AG10803 (cell line): Measurements from ENCODE around the gene WDPCP.

Experiments
- DNase-seq: peaks from one replicate; pipeline ENCODE4 v3.0.0; 2010; ENCODE audit warnings: low read depth
- H3K4me3 ChIP-seq: 2 replicates; pipeline ENCODE4 v1.5.1; 2011; ENCODE audit warnings: mild to moderate bottlenecking, low read length, control low read depth
- TF ChIP-seq, protein P1 (sequence below): conservative IDR thresholded peaks from 2 replicates; pipeline ENCODE4 v1.5.1; 2011; ENCODE audit warnings: mild to moderate bottlenecking, low read length, control low read depth, inconsistent platforms

WDPCP gene

DNA sequence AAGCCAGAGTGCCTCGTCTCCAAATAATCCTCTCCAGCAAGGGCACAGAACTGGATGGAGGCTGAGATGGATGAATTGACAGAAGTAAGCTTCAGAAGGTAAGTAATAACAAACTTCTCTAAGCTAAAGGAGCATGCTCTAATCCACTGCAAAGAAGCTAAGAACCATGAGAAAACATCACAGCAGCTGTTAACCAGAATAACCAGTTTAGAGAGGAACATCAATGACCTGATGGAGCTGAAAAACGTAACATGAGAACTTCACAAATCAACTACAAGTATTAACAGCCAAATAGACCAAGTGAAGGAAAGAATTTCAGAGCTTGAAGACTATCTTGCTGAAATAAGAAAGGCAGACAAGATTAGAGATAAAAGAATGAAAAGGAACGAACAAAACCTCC, 32.3 kb downstream of the WDPCP start:
- no peak overlapping the region for H3K4me3 ChIP-seq
- TF ChIP-seq, protein P1, sequence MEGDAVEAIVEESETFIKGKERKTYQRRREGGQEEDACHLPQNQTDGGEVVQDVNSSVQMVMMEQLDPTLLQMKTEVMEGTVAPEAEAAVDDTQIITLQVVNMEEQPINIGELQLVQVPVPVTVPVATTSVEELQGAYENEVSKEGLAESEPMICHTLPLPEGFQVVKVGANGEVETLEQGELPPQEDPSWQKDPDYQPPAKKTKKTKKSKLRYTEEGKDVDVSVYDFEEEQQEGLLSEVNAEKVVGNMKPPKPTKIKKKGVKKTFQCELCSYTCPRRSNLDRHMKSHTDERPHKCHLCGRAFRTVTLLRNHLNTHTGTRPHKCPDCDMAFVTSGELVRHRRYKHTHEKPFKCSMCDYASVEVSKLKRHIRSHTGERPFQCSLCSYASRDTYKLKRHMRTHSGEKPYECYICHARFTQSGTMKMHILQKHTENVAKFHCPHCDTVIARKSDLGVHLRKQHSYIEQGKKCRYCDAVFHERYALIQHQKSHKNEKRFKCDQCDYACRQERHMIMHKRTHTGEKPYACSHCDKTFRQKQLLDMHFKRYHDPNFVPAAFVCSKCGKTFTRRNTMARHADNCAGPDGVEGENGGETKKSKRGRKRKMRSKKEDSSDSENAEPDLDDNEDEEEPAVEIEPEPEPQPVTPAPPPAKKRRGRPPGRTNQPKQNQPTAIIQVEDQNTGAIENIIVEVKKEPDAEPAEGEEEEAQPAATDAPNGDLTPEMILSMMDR, result no peak
- DNase-seq, result no peak

DNA sequence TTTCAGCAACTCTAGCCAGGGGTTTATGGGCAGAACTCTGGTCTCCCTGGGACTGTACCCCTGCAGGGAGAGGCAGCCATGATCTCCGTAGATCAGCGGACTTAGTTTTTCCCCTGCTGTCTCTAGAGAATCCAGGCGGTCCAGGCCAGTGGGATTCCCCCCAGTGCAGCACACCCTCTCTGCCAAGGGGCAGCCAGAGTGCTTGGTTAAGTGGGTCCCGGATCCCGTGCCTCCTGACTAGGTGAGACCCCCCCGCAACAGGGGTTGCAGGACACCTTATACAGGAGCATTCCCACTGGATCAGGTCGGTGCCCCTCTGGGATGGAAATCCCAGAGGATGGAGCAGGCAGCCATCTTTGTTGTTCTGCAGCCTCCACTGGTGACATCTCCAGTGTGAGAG, 33.0 kb downstream of the WDPCP start:
- H3K4me3 ChIP-seq, result no peak overlapping the region
- no peak for DNase-seq
- TF ChIP-seq, protein P1, result no peak

DNA sequence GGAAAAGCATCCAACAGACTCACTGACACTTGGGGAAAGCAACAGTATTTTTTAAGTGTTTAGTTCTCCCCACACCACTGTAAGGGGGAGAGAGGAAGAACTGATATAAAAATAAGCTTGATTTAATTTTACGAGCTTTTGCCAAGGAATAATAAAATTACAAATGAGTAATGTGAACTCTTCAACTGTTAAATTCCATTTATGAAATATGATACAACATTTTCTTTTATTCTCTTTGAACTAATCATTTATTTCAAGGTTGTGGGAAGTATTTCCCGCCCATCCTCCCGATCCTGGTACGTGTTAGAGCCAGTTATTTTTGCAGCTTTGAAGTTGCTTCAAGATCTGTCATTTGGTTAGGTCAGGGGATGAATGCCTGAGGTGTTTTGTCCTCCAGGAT, 35.2 kb downstream of the WDPCP start:
- H3K4me3 ChIP-seq, result no peak overlapping the region
- DNase-seq, result peak; percentile 24
- TF ChIP-seq, protein P1, result no peak

DNA sequence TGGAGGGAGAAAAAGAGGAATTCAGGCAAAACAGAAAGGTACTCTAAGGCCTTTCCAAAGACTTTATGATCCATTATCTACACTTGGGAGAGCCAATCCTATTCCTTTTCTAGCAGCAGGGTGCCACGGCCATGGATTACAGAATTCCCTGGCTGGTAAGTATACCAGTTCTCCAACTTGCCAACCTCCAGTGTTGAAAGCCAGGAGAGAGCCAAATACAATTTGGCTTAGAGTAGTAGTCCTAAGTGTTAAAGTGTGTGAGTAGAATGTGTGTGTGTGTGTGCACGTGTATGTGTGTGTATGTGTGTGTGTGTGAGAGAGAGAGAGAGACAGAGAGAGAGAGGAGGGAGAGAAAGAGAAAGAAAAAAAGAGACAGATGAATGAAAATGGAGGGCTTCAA, 43.3 kb downstream of the WDPCP start:
- DNase-seq, result no peak
- TF ChIP-seq, protein P1, result no peak
- H3K4me3 ChIP-seq, result no peak overlapping the region

DNA sequence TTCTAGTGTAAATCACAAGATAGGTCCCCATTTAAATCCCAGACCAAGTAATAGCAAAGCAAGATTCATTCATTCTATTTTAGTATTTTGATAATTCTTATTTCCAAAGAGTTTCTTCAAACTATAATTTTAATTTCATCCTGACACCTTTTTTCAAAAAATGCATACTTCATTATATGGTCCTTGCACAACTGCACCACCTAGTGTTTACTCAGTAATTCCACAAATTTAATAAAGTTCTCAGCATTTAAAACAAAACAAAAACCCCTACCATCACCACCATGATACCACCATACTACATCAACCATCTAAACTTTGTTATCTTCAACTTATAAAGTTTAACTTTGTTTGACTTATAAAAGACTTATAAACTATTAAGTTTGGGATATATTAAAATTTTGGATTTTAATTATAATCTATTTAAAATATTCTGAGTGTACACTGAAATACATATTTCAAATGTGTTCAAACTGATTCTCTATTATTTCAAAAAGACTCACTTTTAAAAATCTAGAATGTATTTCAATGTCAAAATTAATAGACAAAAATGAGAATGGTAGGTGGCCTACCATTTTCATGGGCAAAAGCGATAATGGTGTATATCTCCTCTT, 44.2 kb downstream of the WDPCP start:
- peak; percentile 8 for DNase-seq
- no peak overlapping the region for H3K4me3 ChIP-seq
- TF ChIP-seq, protein P1, result peak; percentile 62

DNA sequence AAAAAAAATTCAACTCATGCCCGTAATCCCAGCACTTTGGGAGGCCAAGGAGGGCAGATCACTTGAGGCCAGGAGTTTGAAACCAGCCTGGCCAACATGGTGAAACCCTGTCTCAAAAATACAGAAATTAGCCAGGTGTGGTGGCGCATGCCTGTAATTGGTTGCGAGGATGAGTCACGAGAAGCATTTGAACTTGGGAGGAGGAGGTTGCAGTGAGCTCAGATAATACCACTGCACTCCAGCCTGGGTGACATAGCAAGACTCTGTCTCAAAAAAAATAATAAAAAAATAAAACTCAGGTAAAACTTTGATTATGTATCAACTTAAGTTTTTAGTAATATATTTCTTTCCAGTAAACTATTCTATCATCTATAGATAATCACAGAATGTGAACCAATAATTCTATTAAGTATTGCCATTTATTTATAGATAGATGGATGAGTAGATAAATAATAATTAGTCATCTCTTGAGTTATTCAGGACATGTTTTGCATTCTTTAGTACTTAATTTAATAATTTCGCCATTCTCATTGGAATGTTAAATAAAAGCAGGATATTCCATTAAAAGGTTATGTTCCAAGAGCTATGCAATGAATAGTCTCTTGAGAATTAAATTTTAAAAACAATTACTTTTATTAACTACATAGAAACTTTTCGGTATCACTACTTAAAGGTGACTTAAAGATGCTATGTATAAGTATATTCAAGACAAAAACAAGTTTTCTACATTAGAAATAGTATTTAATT, 48.7 kb downstream of the WDPCP start:
- no peak for DNase-seq
- TF ChIP-seq, protein P1, result no peak
- no peak overlapping the region for H3K4me3 ChIP-seq

DNA sequence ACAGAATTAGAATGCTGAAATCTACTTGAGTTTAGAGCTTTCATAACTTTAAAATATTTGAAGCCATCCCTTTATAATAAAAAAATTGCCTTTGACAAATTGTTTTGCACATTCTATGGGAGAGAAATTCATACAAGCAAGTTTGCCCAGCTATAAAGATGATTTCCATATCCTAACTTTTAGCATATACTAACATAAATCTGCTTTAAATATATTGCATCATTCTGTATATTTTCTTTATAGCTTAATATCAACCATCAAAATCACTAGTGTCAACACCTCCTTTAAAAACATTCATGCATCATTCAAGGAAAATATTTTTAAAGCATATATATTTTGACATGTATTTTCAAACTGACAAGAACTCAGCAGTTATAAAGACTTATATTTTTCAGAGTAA, 49.9 kb downstream of the WDPCP start:
- DNase-seq, result no peak
- no peak overlapping the region for H3K4me3 ChIP-seq
- TF ChIP-seq, protein P1, result no peak
